ENCODE results near the gene NACC1. TPM values are rescaled to one million over a fixed set of nuclear protein-coding genes. Genes with fewer than 3 reads are reported as not detected.

Gene NACC1
- total and polyA plus RNA-seq, 2 experiments from 2014 or later: 12.4 to 260 TPM

DNA sequence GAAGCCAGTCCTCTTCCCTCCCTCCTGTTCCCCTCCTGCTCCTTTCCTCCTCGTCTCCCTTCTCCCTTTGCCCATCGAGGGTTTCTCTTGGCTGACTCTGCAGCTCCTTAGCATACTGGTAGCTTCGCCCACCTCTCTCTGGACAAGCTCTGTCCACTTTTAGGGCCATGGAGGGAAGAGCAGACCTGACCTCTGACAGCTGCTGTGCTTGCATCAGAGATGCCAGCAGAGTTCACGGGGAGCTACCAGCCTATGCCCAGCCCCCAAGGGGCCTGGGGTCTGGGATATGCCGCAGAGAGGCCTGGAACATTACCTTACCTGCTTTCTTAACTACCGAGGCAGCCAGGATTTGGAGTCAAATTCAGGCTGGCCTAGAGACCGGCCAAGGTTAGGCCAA, 35.1 kb upstream of the NACC1 start:
- peaks cover 22% of the 10 kb centered on the region for H3K4me1 ChIP-seq (ENCODE audit: insufficient read depth)
- TF ChIP-seq, protein P1, sequence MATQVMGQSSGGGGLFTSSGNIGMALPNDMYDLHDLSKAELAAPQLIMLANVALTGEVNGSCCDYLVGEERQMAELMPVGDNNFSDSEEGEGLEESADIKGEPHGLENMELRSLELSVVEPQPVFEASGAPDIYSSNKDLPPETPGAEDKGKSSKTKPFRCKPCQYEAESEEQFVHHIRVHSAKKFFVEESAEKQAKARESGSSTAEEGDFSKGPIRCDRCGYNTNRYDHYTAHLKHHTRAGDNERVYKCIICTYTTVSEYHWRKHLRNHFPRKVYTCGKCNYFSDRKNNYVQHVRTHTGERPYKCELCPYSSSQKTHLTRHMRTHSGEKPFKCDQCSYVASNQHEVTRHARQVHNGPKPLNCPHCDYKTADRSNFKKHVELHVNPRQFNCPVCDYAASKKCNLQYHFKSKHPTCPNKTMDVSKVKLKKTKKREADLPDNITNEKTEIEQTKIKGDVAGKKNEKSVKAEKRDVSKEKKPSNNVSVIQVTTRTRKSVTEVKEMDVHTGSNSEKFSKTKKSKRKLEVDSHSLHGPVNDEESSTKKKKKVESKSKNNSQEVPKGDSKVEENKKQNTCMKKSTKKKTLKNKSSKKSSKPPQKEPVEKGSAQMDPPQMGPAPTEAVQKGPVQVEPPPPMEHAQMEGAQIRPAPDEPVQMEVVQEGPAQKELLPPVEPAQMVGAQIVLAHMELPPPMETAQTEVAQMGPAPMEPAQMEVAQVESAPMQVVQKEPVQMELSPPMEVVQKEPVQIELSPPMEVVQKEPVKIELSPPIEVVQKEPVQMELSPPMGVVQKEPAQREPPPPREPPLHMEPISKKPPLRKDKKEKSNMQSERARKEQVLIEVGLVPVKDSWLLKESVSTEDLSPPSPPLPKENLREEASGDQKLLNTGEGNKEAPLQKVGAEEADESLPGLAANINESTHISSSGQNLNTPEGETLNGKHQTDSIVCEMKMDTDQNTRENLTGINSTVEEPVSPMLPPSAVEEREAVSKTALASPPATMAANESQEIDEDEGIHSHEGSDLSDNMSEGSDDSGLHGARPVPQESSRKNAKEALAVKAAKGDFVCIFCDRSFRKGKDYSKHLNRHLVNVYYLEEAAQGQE (IDR thresholded peaks at IDR 0.05; ENCODE audit: unreplicated experiment): no peak
- no peaks in the 10 kb centered on the region; the same call in 2 of the 3 replicates for H3K9me3 Mint-ChIP-seq
- H3K27me3 ChIP-seq (ENCODE audit: insufficient read depth): no peaks in the 10 kb centered on the region; the same call in 1 of the 2 replicates
- peak overlapping the region; percentile 26; the same call in 1 of the 3 replicates for H3K4me3 Mint-ChIP-seq
- no peak overlapping the region for H3K27ac Mint-ChIP-seq
- H3K4me2 ChIP-seq: peak overlapping the region; percentile 68
- H3K27ac ChIP-seq (ENCODE audit: low read depth): no peak overlapping the region
- H4K20me1 ChIP-seq (replicated peaks; ENCODE audit: insufficient read depth): no peaks in the 10 kb centered on the region
- H3K4me3 ChIP-seq: no peak overlapping the region
- no peaks in the 10 kb centered on the region for H3K9me2 ChIP-seq (ENCODE audit: insufficient read depth)
- H3K36me3 ChIP-seq (ENCODE audit: insufficient read depth): no peaks in the 10 kb centered on the region
- peaks cover 32% of the 10 kb centered on the region for H3K4me1 Mint-ChIP-seq
- H3K79me2 ChIP-seq (replicated peaks; ENCODE audit: insufficient read depth): no peaks in the 10 kb centered on the region
- ATAC-seq (no peak), DNase-seq (ENCODE audit: low spot score) (no peak)
- peaks cover 41% of the 10 kb centered on the region for H3K27me3 Mint-ChIP-seq (ENCODE audit: insufficient read depth, low read depth, poor library complexity)
- no peaks in the 10 kb centered on the region for H3K36me3 Mint-ChIP-seq (ENCODE audit: low read depth)
- peak overlapping the region; percentile 92 for H2AFZ ChIP-seq
- 0 out of 2 replicates have a peak, but pooled peaks cover 11% of the 10 kb centered on the region for H3F3A ChIP-seq (replicated peaks; ENCODE audit: low read depth)

DNA sequence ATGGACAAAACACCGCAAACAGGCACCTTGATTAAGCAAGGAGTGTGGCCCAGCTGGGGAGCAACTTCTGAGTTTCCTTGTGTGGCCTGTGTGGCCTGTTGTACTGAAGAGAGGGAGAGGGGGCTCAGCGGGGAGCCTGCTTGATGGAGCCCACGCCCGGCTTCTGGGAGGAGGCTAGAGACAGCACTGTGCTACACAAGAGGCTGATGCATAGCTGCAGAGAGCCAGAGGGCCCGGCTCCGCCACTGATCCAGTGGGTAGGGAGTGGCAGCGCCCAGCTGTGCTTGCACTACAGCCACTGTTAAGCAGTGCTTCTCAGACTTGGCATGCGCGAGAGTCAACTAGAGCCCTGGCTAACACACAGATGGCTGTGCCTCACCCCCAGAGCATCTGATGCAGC, 34.4 kb upstream of the NACC1 start:
- no peaks in the 10 kb centered on the region for H3K36me3 ChIP-seq (ENCODE audit: insufficient read depth)
- H3K4me3 ChIP-seq: no peak overlapping the region
- H3K9me3 Mint-ChIP-seq: no peaks in the 10 kb centered on the region; the same call in 2 of the 3 replicates
- no peaks in the 10 kb centered on the region for H4K20me1 ChIP-seq (replicated peaks; ENCODE audit: insufficient read depth)
- TF ChIP-seq, protein P2, sequence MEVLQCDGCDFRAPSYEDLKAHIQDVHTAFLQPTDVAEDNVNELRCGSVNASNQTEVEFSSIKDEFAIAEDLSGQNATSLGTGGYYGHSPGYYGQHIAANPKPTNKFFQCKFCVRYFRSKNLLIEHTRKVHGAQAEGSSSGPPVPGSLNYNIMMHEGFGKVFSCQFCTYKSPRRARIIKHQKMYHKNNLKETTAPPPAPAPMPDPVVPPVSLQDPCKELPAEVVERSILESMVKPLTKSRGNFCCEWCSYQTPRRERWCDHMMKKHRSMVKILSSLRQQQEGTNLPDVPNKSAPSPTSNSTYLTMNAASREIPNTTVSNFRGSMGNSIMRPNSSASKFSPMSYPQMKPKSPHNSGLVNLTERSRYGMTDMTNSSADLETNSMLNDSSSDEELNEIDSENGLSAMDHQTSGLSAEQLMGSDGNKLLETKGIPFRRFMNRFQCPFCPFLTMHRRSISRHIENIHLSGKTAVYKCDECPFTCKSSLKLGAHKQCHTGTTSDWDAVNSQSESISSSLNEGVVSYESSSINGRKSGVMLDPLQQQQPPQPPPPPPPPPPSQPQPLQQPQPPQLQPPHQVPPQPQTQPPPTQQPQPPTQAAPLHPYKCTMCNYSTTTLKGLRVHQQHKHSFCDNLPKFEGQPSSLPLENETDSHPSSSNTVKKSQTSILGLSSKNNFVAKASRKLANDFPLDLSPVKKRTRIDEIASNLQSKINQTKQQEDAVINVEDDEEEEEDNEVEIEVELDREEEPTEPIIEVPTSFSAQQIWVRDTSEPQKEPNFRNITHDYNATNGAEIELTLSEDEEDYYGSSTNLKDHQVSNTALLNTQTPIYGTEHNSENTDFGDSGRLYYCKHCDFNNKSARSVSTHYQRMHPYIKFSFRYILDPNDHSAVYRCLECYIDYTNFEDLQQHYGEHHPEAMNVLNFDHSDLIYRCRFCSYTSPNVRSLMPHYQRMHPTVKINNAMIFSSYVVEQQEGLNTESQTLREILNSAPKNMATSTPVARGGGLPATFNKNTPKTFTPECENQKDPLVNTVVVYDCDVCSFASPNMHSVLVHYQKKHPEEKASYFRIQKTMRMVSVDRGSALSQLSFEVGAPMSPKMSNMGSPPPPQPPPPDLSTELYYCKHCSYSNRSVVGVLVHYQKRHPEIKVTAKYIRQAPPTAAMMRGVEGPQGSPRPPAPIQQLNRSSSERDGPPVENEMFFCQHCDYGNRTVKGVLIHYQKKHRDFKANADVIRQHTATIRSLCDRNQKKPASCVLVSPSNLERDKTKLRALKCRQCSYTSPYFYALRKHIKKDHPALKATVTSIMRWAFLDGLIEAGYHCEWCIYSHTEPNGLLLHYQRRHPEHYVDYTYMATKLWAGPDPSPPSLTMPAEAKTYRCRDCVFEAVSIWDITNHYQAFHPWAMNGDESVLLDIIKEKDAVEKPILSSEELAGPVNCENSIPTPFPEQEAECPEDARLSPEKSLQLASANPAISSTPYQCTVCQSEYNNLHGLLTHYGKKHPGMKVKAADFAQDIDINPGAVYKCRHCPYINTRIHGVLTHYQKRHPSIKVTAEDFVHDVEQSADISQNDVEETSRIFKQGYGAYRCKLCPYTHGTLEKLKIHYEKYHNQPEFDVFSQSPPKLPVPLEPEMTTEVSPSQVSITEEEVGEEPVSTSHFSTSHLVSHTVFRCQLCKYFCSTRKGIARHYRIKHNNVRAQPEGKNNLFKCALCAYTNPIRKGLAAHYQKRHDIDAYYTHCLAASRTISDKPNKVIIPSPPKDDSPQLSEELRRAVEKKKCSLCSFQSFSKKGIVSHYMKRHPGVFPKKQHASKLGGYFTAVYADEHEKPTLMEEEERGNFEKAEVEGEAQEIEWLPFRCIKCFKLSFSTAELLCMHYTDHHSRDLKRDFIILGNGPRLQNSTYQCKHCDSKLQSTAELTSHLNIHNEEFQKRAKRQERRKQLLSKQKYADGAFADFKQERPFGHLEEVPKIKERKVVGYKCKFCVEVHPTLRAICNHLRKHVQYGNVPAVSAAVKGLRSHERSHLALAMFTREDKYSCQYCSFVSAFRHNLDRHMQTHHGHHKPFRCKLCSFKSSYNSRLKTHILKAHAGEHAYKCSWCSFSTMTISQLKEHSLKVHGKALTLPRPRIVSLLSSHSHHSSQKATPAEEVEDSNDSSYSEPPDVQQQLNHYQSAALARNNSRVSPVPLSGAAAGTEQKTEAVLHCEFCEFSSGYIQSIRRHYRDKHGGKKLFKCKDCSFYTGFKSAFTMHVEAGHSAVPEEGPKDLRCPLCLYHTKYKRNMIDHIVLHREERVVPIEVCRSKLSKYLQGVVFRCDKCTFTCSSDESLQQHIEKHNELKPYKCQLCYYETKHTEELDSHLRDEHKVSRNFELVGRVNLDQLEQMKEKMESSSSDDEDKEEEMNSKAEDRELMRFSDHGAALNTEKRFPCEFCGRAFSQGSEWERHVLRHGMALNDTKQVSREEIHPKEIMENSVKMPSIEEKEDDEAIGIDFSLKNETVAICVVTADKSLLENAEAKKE (CRISPR knock-in tag; IDR thresholded peaks at IDR 0.05): no peak
- TF ChIP-seq, protein P3, sequence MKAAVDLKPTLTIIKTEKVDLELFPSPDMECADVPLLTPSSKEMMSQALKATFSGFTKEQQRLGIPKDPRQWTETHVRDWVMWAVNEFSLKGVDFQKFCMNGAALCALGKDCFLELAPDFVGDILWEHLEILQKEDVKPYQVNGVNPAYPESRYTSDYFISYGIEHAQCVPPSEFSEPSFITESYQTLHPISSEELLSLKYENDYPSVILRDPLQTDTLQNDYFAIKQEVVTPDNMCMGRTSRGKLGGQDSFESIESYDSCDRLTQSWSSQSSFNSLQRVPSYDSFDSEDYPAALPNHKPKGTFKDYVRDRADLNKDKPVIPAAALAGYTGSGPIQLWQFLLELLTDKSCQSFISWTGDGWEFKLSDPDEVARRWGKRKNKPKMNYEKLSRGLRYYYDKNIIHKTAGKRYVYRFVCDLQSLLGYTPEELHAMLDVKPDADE (IDR thresholded peaks at IDR 0.05): no peak
- TF ChIP-seq POLR2AphosphoS5 (IDR thresholded peaks at IDR 0.05; ENCODE audit: low read depth) (no peak), CREB1 (CRISPR knock-in tag; IDR thresholded peaks at IDR 0.05; ENCODE audit: low read depth) (no peak)
- TF ChIP-seq, protein P4, sequence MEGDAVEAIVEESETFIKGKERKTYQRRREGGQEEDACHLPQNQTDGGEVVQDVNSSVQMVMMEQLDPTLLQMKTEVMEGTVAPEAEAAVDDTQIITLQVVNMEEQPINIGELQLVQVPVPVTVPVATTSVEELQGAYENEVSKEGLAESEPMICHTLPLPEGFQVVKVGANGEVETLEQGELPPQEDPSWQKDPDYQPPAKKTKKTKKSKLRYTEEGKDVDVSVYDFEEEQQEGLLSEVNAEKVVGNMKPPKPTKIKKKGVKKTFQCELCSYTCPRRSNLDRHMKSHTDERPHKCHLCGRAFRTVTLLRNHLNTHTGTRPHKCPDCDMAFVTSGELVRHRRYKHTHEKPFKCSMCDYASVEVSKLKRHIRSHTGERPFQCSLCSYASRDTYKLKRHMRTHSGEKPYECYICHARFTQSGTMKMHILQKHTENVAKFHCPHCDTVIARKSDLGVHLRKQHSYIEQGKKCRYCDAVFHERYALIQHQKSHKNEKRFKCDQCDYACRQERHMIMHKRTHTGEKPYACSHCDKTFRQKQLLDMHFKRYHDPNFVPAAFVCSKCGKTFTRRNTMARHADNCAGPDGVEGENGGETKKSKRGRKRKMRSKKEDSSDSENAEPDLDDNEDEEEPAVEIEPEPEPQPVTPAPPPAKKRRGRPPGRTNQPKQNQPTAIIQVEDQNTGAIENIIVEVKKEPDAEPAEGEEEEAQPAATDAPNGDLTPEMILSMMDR (conservative IDR thresholded peaks at IDR 0.05; ENCODE audit: low read depth in 2 of 2): no peak
- H3K36me3 Mint-ChIP-seq (ENCODE audit: low read depth): no peaks in the 10 kb centered on the region
- no peaks in the 10 kb centered on the region for H3K9me2 ChIP-seq (ENCODE audit: insufficient read depth)
- peaks cover 45% of the 10 kb centered on the region for H3K27me3 Mint-ChIP-seq (ENCODE audit: insufficient read depth, low read depth, poor library complexity)
- H2AFZ ChIP-seq: peak overlapping the region; percentile 92; the same call in 1 of the 2 replicates
- no peak overlapping the region for H3K4me2 ChIP-seq
- peak; percentile 6; the same call in 1 of the 3 replicates for ATAC-seq
- H3K4me3 Mint-ChIP-seq: no peak overlapping the region; the same call in 2 of the 3 replicates
- H3K27ac ChIP-seq (ENCODE audit: low read depth): no peak overlapping the region
- no peak overlapping the region for H3K27ac Mint-ChIP-seq
- H3K4me1 Mint-ChIP-seq: peaks cover 32% of the 10 kb centered on the region
- DNase-seq (ENCODE audit: low spot score): no peak
- H3F3A ChIP-seq (replicated peaks; ENCODE audit: low read depth): 0 out of 2 replicates have a peak, but pooled peaks cover 11% of the 10 kb centered on the region
- no peaks in the 10 kb centered on the region; the same call in 1 of the 2 replicates for H3K27me3 ChIP-seq (ENCODE audit: insufficient read depth)
- H3K4me1 ChIP-seq (ENCODE audit: insufficient read depth): peaks cover 16% of the 10 kb centered on the region
- H3K79me2 ChIP-seq (replicated peaks; ENCODE audit: insufficient read depth): no peaks in the 10 kb centered on the region

Data from GM23338 (cell line).